HG03469 (cell line): ENCODE results near the gene DHRS4L2.
A peak's percentile ranks its signal among the peaks of the same experiment; 100 is the strongest.
"Not testable (repeated sequence)": the region's sequence is repeated elsewhere in the genome, so short reads cannot be mapped to it uniquely, and the experiment has no call there.

ENCODE experiments used
- ATAC-seq: cut with Tn5 transposase; IDR thresholded peaks from one replicate; pipeline ENCODE4 v1.9.1; 2021; ENCODE audit warnings: mild to moderate bottlenecking, moderate library complexity, moderate number of reproducible peaks; ENCODE audit not compliant: unreplicated experiment

Gene DHRS4L2

GRCh38 chr14:23970283-23970659 is 18.5 kb upstream of the DHRS4L2 start:
- not testable (repeated sequence) for ATAC-seq

- ATAC-seq = not testable (repeated sequence)
Observed at GRCh38 chr14:23973178-23973577, 15.6 kb upstream of the DHRS4L2 start.

- not testable (repeated sequence) for ATAC-seq
Observed at GRCh38 chr14:23974041-23974440, 14.7 kb upstream of the DHRS4L2 start.

- ATAC-seq = not testable (repeated sequence)
Observed at GRCh38 chr14:23977208-23977607, 11.5 kb upstream of the DHRS4L2 start.

- ATAC-seq = not testable (repeated sequence)
Observed at GRCh38 chr14:23981951-23982813, 6.5 kb upstream of the DHRS4L2 start.

GRCh38 chr14:23984891-23985602 is 3.7 kb upstream of the DHRS4L2 start:
- ATAC-seq = no peak

- not testable (repeated sequence) for ATAC-seq
Observed at GRCh38 chr14:23988223-23988606, 514 bp upstream of the DHRS4L2 start.

GRCh38 chr14:23989734-23990445 is 1.2 kb downstream of the DHRS4L2 start:
- ATAC-seq = not testable (repeated sequence)

- not testable (repeated sequence) for ATAC-seq
Observed at GRCh38 chr14:23990961-23991360, 2.2 kb downstream of the DHRS4L2 start.

- ATAC-seq = not testable (repeated sequence)
Observed at GRCh38 chr14:23993042-23993441, 4.3 kb downstream of the DHRS4L2 start.

GRCh38 chr14:23996009-23996408 is 7.3 kb downstream of the DHRS4L2 start:
- ATAC-seq = not testable (repeated sequence)

- ATAC-seq = not testable (repeated sequence)
Observed at GRCh38 chr14:23996825-23997224, 8.1 kb downstream of the DHRS4L2 start.

- not testable (repeated sequence) for ATAC-seq
Observed at GRCh38 chr14:23999640-24000039, 10.9 kb downstream of the DHRS4L2 start.

- not testable (repeated sequence) for ATAC-seq
Observed at GRCh38 chr14:24001078-24001477, 12.3 kb downstream of the DHRS4L2 start.

- not testable (repeated sequence) for ATAC-seq
Observed at GRCh38 chr14:24001679-24002078, 12.9 kb downstream of the DHRS4L2 start.

- ATAC-seq = not testable (repeated sequence)
Observed at GRCh38 chr14:24006471-24006816, 17.7 kb downstream of the DHRS4L2 start.

GRCh38 chr14:24006817-24007652 is 18.3 kb downstream of the DHRS4L2 start:
- peak; percentile 50 for ATAC-seq

GRCh38 chr14:24011051-24011450 is 22.3 kb downstream of the DHRS4L2 start:
- no peak for ATAC-seq

GRCh38 chr14:24012726-24013273 is 24.1 kb downstream of the DHRS4L2 start:
- ATAC-seq = not testable (repeated sequence)
